Lower leg skin (tissue), 3 donors: ENCODE measurements around the gene CTNND2.

Source experiments
- POLR2A ChIP-seq, 2 donors: fragments of 450-650 bp; IDR thresholded peaks; one replicate each; pipeline ENCODE4 v1.6.1; 2016 to 2017; ENCODE audit warnings: antibody characterized with exemption in 2 of 2, mild to moderate bottlenecking in 1 of 2, moderate library complexity in 1 of 2
- TF ChIP-seq, protein P1 (sequence below), 3 donors: fragments of 450-650 bp; IDR thresholded peaks; one replicate each; pipeline ENCODE4 v1.5.1; 2016; ENCODE audit warnings: antibody characterized with exemption in 3 of 3, mild to moderate bottlenecking in 3 of 3, moderate library complexity in 2 of 3

GRCh38 chr5:11557063-11557462 is 347.2 kb downstream of the CTNND2 start:
- no peak for TF ChIP-seq POLR2A (IDR thresholded peaks at IDR 0.05)
- TF ChIP-seq, protein P1, sequence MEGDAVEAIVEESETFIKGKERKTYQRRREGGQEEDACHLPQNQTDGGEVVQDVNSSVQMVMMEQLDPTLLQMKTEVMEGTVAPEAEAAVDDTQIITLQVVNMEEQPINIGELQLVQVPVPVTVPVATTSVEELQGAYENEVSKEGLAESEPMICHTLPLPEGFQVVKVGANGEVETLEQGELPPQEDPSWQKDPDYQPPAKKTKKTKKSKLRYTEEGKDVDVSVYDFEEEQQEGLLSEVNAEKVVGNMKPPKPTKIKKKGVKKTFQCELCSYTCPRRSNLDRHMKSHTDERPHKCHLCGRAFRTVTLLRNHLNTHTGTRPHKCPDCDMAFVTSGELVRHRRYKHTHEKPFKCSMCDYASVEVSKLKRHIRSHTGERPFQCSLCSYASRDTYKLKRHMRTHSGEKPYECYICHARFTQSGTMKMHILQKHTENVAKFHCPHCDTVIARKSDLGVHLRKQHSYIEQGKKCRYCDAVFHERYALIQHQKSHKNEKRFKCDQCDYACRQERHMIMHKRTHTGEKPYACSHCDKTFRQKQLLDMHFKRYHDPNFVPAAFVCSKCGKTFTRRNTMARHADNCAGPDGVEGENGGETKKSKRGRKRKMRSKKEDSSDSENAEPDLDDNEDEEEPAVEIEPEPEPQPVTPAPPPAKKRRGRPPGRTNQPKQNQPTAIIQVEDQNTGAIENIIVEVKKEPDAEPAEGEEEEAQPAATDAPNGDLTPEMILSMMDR (IDR thresholded peaks at IDR 0.05), result no peak
